Liver (tissue), 9 donors: ENCODE measurements around the gene ETV6. TPM values are rescaled to one million over a fixed set of nuclear protein-coding genes. Genes with fewer than 3 reads are reported as not detected.

Experiments used
- DNase-seq: peaks from one replicate; pipeline ENCODE4 v3.0.0-alpha.2; 2017; ENCODE audit warnings: low spot score
- H3K27ac ChIP-seq, 2 donors: one replicate each; pipeline ENCODE4 v1.7.0; 2013; ENCODE audit warnings: inconsistent platforms in 2 of 2, low read length in 2 of 2, control low read depth in 1 of 2, low read depth in 1 of 2, mild to moderate bottlenecking in 1 of 2
- H3K27me3 ChIP-seq, 4 donors: one replicate each; pipeline versions ENCODE4 v1.6.1 to v1.7.0; 2013; ENCODE audit warnings: low read length in 3 of 4, inconsistent platforms in 1 of 4, mild to moderate bottlenecking in 1 of 4, moderate library complexity in 1 of 4; ENCODE audit not compliant: control insufficient read depth in 4 of 4, insufficient read depth in 4 of 4
- H3K36me3 ChIP-seq, 4 donors: one replicate each; pipeline versions ENCODE4 v1.6.1 to v1.7.0; 2013; ENCODE audit warnings: low read length in 3 of 4, mild to moderate bottlenecking in 3 of 4, low read depth in 1 of 4, moderate library complexity in 1 of 4; ENCODE audit not compliant: control insufficient read depth in 4 of 4, insufficient read depth in 3 of 4
- H3K4me1 ChIP-seq, 4 donors: one replicate each; pipeline versions ENCODE4 v1.6.1 to v1.7.0; 2013; ENCODE audit warnings: low read length in 3 of 4, mild to moderate bottlenecking in 3 of 4, moderate library complexity in 1 of 4; ENCODE audit not compliant: control insufficient read depth in 4 of 4, insufficient read depth in 4 of 4
- H3K4me3 ChIP-seq, 3 donors: one replicate each; pipeline versions ENCODE4 v1.6.1 to v1.7.0; 2013; ENCODE audit warnings: low read length in 3 of 3, control low read depth in 1 of 3, low read depth in 1 of 3, mild to moderate bottlenecking in 1 of 3
- H3K9ac ChIP-seq, 2 donors: one replicate each; pipeline ENCODE4 v1.7.0; 2013; ENCODE audit warnings: low read length in 2 of 2, mild to moderate bottlenecking in 2 of 2, moderate library complexity in 2 of 2, control low read depth in 1 of 2, low read depth in 1 of 2
- H3K9me3 ChIP-seq, 4 donors: one replicate each; pipeline versions ENCODE4 v1.6.1 to v1.7.0; 2013; ENCODE audit warnings: low read length in 3 of 4; ENCODE audit not compliant: control insufficient read depth in 4 of 4
- ATF3 ChIP-seq: IDR thresholded peaks from 2 replicates; pipeline ENCODE4 v1.6.1; 2016; ENCODE audit warnings: antibody characterized with exemption
- GABPA ChIP-seq, 2 donors: IDR thresholded peaks in 1 of 2; conservative IDR thresholded peaks in 1 of 2; 2 replicates each; pipeline ENCODE4 v1.6.1; 2016; ENCODE audit warnings: antibody characterized with exemption in 2 of 2, mild to moderate bottlenecking in 1 of 2, moderate library complexity in 1 of 2
- HNF4A ChIP-seq, 2 donors: conservative IDR thresholded peaks; 2 replicates each; pipeline ENCODE4 v1.6.1; 2016; ENCODE audit warnings: antibody characterized with exemption in 2 of 2, mild to moderate bottlenecking in 2 of 2
- JUND ChIP-seq, 2 donors: IDR thresholded peaks; 2 replicates each; pipeline ENCODE4 v1.6.1; 2016; ENCODE audit warnings: antibody characterized with exemption in 2 of 2
- NR2F2 ChIP-seq: IDR thresholded peaks from 2 replicates; pipeline ENCODE4 v1.6.1; 2016; ENCODE audit warnings: antibody characterized with exemption
- RAD21 ChIP-seq, 2 donors: IDR thresholded peaks; 2 replicates each; pipeline ENCODE4 v1.6.1; 2016; ENCODE audit warnings: antibody characterized with exemption in 2 of 2, mild to moderate bottlenecking in 2 of 2
- TAF1 ChIP-seq: conservative IDR thresholded peaks from 2 replicates; pipeline ENCODE4 v1.6.1; 2016; ENCODE audit warnings: antibody characterized with exemption, mild to moderate bottlenecking
- YY1 ChIP-seq: IDR thresholded peaks from 2 replicates; pipeline ENCODE4 v1.6.1; 2016; ENCODE audit warnings: antibody characterized with exemption, mild to moderate bottlenecking
- ZBTB33 ChIP-seq: IDR thresholded peaks from 2 replicates; pipeline ENCODE4 v1.6.1; 2016; ENCODE audit warnings: antibody characterized with exemption
- WGBS: extraction: QIAGEN DNeasy Blood & Tissue Kit; methylation state at CpG from one replicate; pipeline ENCODE4 v1.1.7; 2013; 5-methylcytosine and 5-hydroxymethylcytosine counted together
- polyA plus RNA-seq, 2 donors: library from polyadenylated mRNA; stranded (reverse) in 1 of 2; unstranded in 1 of 2; fragments of 200-250 nt in 1 of 2; fragments of >200 nt in 1 of 2; fragmentation: Nextera tagmentation in 1 of 2; extraction: Ambion mirVana in 1 of 2; gene quantifications; one replicate each; pipeline versions ENCODE4 v1.2.1 to v1.2.3, GENCODE V29; 2013 to 2015
- total RNA-seq, 2 donors: library from RNA; depleted of rRNA; stranded (reverse); fragments of >200 nt; gene quantifications; one replicate each; pipeline ENCODE4 v1.2.3, GENCODE V29; 2014
- TF ChIP-seq, protein P1 (sequence below): IDR thresholded peaks from 2 replicates; pipeline ENCODE4 v1.6.1; 2016; ENCODE audit warnings: antibody characterized with exemption, mild to moderate bottlenecking
- TF ChIP-seq, protein P2 (sequence below): fragments of 150-350 bp; IDR thresholded peaks from 2 replicates; pipeline ENCODE4 v1.5.1; 2017; ENCODE audit warnings: improper control_type of control experiment, low read depth, low read length; ENCODE audit not compliant: missing input control
- donor health status: healthy.
- donor health status: healthy.
- donor health status: healthy.
- donor health status: healthy.
- donor health status: healthy.

Gene ETV6
- total and polyA plus RNA-seq, 4 donors: 2.0 to 6.2 (median 3.5) TPM

- Histone ChIP-seq H3K4me1 (peaks cover 0 to 8% (median 2%) of the 10 kb centered on the region in 4 donors), H3K9ac (no peak overlapping the region), H3K9me3 (no peaks in the 10 kb centered on the region), H3K27me3 (no peaks in the 10 kb centered on the region), H3K27ac (no peak overlapping the region), H3K36me3 (no peaks in the 10 kb centered on the region), H3K4me3 (no peak overlapping the region)
- TF ChIP-seq ZBTB33 (no peak), ATF3 (no peak), NR2F2 (no peak), YY1 (no peak), JUND (IDR thresholded peaks at IDR 0.05) (no peak), GABPA (IDR thresholded peaks at IDR 0.05 in 1 of 2, conservative IDR thresholded peaks at IDR 0.05 in 1 of 2) (no peak), TAF1 (no peak)
- TF ChIP-seq, protein P1, sequence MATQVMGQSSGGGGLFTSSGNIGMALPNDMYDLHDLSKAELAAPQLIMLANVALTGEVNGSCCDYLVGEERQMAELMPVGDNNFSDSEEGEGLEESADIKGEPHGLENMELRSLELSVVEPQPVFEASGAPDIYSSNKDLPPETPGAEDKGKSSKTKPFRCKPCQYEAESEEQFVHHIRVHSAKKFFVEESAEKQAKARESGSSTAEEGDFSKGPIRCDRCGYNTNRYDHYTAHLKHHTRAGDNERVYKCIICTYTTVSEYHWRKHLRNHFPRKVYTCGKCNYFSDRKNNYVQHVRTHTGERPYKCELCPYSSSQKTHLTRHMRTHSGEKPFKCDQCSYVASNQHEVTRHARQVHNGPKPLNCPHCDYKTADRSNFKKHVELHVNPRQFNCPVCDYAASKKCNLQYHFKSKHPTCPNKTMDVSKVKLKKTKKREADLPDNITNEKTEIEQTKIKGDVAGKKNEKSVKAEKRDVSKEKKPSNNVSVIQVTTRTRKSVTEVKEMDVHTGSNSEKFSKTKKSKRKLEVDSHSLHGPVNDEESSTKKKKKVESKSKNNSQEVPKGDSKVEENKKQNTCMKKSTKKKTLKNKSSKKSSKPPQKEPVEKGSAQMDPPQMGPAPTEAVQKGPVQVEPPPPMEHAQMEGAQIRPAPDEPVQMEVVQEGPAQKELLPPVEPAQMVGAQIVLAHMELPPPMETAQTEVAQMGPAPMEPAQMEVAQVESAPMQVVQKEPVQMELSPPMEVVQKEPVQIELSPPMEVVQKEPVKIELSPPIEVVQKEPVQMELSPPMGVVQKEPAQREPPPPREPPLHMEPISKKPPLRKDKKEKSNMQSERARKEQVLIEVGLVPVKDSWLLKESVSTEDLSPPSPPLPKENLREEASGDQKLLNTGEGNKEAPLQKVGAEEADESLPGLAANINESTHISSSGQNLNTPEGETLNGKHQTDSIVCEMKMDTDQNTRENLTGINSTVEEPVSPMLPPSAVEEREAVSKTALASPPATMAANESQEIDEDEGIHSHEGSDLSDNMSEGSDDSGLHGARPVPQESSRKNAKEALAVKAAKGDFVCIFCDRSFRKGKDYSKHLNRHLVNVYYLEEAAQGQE: no peak
- WGBS: 100% methylated on average over 1 of the region's 1 CpG
- no peak for DNase-seq
Observed at GRCh38 chr12:11787437-11787836, 138.0 kb downstream of the ETV6 start.

DNA sequence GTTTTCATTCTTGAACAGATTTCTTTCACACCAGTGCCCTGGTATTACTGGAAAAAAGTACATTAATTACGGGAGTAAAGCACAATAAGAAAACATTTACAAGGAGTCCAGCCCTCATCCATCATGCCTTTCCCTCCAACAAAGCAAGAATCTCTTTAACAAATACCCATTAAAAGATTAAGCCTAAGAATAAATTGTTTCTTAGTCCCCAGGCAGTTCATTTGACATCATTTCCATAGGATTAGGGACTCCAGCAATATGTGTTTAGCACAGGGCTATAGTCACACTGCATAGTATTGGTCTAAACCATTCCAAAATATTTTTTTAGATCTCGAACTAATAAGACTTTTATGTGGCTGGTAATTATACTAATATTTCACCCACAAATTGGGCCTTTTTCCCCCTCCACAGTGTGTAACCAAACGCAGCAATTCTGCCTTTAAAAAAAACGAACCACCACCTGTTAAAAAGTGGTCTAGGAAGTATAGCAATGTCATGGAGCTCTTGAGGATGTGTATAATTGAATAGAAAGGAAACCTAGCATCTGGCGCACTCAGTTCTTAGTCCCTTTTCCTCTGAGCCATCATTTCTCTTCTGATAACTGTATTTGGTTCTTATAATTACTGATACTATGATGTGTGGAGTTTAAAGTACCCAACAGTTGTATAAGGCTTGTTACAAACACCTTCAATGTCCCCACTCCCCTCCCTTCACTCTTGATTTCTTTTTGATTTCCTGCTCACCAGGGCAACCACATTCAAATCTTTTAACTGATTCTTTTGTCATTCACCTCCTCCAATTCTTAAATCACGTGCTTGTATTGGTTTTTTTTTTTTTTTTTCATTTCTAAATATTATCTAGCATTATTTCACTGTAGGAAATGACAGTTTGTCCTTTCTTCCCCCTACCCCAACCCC is 138.7 kb downstream of the ETV6 start:
- Histone ChIP-seq H3K4me3 (no peak overlapping the region), H3K4me1 (peaks cover 0 to 8% (median 2%) of the 10 kb centered on the region in 4 donors), H3K9ac (no peak overlapping the region), H3K36me3 (no peaks in the 10 kb centered on the region), H3K27ac (no peak overlapping the region), H3K9me3 (no peaks in the 10 kb centered on the region), H3K27me3 (no peaks in the 10 kb centered on the region)
- TF ChIP-seq, protein P2, sequence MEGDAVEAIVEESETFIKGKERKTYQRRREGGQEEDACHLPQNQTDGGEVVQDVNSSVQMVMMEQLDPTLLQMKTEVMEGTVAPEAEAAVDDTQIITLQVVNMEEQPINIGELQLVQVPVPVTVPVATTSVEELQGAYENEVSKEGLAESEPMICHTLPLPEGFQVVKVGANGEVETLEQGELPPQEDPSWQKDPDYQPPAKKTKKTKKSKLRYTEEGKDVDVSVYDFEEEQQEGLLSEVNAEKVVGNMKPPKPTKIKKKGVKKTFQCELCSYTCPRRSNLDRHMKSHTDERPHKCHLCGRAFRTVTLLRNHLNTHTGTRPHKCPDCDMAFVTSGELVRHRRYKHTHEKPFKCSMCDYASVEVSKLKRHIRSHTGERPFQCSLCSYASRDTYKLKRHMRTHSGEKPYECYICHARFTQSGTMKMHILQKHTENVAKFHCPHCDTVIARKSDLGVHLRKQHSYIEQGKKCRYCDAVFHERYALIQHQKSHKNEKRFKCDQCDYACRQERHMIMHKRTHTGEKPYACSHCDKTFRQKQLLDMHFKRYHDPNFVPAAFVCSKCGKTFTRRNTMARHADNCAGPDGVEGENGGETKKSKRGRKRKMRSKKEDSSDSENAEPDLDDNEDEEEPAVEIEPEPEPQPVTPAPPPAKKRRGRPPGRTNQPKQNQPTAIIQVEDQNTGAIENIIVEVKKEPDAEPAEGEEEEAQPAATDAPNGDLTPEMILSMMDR: no peak
- TF ChIP-seq HNF4A (conservative IDR thresholded peaks at IDR 0.05): no peak
- no peak for TF ChIP-seq JUND (IDR thresholded peaks at IDR 0.05)
- no peak for TF ChIP-seq RAD21 (IDR thresholded peaks at IDR 0.05)
- TF ChIP-seq GABPA (IDR thresholded peaks at IDR 0.05 in 1 of 2, conservative IDR thresholded peaks at IDR 0.05 in 1 of 2): no peak
- WGBS: 83% methylated on average over 6 of the region's 6 CpGs
- DNase-seq: no peak
